Stimulated activated naive CD8-positive, alpha-beta T cell treated with anti-CD3 and anti-CD28 coated beads, Interleukin-15, Interleukin-2, amounts not matched to agents 100 ng/mL and 50 ng/mL, for 24 hours (primary cell): ENCODE measurements around the gene EFHC1.
A peak's percentile ranks its signal among the peaks of the same experiment; 100 is the strongest.
"Not testable (repeated sequence)": the region's sequence is repeated elsewhere in the genome, so short reads cannot be mapped to it uniquely, and the experiment has no call there.

Experiments
- H3K27ac Mint-ChIP-seq: one replicate; pipeline ENCODE4 v1.8.0; 2021; ENCODE audit warnings: mild to moderate bottlenecking, mixed read lengths
- H3K27me3 Mint-ChIP-seq: one replicate; pipeline ENCODE4 v1.8.0; 2021; ENCODE audit warnings: mixed read lengths
- H3K36me3 Mint-ChIP-seq: one replicate; pipeline ENCODE4 v1.8.0; 2021; ENCODE audit warnings: low read depth, mixed read lengths
- H3K4me1 Mint-ChIP-seq: one replicate; pipeline ENCODE4 v1.8.0; 2021; ENCODE audit warnings: low read depth, mixed read lengths
- H3K4me3 Mint-ChIP-seq: one replicate; pipeline ENCODE4 v1.8.0; 2021; ENCODE audit warnings: mild to moderate bottlenecking, mixed read lengths
- H3K9me3 Mint-ChIP-seq: one replicate; pipeline ENCODE4 v1.8.0; 2021; ENCODE audit warnings: mixed read lengths

Gene EFHC1

DNA sequence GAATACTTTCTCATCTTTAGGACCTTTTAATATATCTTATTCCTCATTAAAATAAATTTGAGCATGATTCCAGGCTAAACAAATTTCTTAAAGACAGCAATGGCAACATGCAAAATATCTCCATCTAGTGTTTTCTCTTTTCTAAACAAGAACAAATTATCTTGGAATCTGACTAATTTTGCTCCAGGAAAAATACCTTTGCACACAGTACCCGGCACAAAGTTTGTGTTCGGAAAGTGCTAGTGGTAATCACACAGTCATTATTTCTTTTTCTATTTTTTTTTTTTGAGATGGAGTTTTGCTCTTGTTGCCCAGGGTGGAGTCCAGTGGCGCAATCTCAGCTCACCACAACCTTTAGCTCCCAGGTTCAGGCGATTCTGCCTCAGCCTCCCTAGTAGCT lies 8.2 kb upstream of the EFHC1 start:
- H3K36me3 Mint-ChIP-seq = no peaks in the 10 kb centered on the region
- H3K9me3 Mint-ChIP-seq = no peaks in the 10 kb centered on the region
- H3K4me1 Mint-ChIP-seq = peaks cover 38% of the 10 kb centered on the region
- no peaks in the 10 kb centered on the region for H3K27me3 Mint-ChIP-seq
- H3K27ac Mint-ChIP-seq = no peak overlapping the region
- no peak overlapping the region for H3K4me3 Mint-ChIP-seq

DNA sequence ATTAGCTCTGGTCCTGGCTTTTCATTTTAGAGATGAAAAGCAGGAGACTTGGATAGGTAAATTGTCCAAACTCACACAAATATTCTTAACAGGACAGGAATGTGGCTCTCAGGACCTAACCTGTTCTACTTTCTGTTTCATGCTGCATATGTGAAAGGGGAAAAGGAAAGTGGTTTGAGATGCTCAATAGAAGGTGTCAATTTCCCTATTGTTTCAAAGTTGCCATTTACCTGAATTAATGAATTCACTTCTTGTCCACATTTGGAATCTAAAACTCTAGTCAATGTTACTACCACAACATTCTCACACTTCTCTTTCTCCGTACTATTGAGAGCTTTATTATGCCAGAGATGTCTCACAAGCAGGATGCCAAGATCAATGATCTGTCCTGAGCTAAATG lies 4.8 kb upstream of the EFHC1 start:
- no peak overlapping the region for H3K4me3 Mint-ChIP-seq
- no peaks in the 10 kb centered on the region for H3K9me3 Mint-ChIP-seq
- H3K27ac Mint-ChIP-seq = no peak overlapping the region
- no peaks in the 10 kb centered on the region for H3K36me3 Mint-ChIP-seq
- H3K27me3 Mint-ChIP-seq = no peaks in the 10 kb centered on the region
- peaks cover 34% of the 10 kb centered on the region for H3K4me1 Mint-ChIP-seq

DNA sequence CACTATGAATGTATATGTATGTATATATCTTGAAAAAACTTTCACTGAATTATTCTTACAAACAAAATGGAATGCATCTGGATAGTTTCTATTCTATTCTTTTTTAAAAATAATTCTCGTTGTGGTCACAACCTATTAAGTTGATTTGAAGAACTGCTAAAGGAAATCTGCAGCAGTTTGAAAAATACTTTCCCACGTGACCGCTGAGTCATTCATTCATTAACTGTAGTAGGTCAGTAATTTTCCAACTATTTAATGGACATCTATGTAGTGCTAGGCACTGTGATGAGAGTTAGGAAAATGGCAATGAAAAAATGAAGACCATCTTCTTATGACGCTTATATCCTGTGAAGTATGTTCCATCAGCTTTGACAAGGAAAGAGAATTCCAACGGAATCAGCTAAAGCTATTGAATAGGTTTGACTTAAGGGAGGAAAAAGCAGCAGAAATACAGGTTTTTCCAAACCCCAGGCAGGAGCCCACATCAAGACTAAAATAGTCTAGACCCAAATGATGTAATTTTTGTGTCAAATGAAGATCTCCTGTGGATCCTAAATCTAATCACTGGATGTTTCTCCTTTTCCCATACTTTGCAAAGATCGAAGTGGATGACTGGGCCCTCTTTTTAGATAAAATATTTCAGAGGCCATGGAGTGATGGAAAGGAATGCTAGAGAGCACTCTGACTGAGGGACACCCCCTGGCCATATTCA lies 4.1 kb upstream of the EFHC1 start:
- Mint-ChIP-seq H3K4me1 (peaks cover 34% of the 10 kb centered on the region), H3K27ac (no peak overlapping the region), H3K27me3 (no peaks in the 10 kb centered on the region), H3K9me3 (no peaks in the 10 kb centered on the region), H3K36me3 (no peaks in the 10 kb centered on the region), H3K4me3 (peak overlapping the region; percentile 20)

DNA sequence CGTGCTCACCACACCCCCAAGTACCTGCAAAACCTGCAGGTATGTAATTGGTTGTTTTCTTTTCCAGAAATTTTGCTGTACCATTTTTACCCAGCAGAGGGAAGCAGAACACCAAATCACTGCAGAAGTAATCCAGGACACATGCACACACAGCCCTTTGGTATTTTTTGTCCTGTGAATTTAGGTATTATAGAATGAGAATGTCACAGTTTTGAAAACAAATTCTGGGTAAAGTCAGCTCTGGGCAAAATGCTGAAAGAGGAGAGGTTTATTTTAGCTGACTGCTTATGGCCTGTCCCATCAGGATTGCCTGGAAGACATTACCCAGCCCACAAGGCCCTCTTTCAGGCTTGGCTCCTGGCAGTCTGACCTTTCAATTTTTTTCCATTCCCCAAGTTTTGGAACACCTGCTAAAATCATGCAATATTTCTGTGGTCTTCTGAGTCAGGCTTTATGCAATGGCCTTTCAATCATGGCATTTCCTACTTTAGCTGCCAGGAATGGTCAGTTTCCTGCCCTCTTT lies 3.5 kb upstream of the EFHC1 start:
- Mint-ChIP-seq H3K27ac (no peak overlapping the region), H3K4me1 (peaks cover 34% of the 10 kb centered on the region), H3K4me3 (peak overlapping the region; percentile 20)

DNA sequence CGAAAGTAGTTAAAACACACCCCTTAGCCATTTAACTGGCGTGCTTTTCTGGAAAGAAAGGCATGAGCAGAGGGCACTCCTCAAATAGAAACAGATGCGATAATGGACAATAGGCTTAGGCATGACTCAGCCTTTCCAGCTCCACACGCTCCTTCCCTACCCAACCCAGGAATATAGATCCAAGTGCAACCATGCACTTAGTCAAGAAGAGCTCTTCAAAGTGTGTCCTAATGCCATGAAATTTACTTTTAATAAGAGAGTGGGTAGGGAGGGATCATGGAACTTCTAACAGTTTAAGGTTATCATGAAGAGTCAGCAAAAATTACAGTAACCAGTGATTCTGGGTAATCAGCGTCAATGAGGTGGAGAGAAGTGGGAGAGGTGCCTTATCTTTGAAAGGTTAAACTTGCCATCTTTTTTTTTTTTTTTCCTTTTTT lies 2.4 kb upstream of the EFHC1 start:
- Mint-ChIP-seq H3K4me3 (no peak overlapping the region), H3K9me3 (no peaks in the 10 kb centered on the region), H3K27me3 (no peaks in the 10 kb centered on the region), H3K4me1 (peaks cover 34% of the 10 kb centered on the region), H3K27ac (no peak overlapping the region), H3K36me3 (no peaks in the 10 kb centered on the region)

More for the DNA sequence above, 3.5 kb upstream of the EFHC1 start:
- Mint-ChIP-seq H3K9me3 (no peaks in the 10 kb centered on the region), H3K36me3 (no peaks in the 10 kb centered on the region), H3K27me3 (no peaks in the 10 kb centered on the region)

- Mint-ChIP-seq H3K27ac (no peak overlapping the region), H3K4me1 (peaks cover 34% of the 10 kb centered on the region), H3K4me3 (no peak overlapping the region), H3K36me3 (no peaks in the 10 kb centered on the region), H3K27me3 (no peaks in the 10 kb centered on the region), H3K9me3 (no peaks in the 10 kb centered on the region)
Measured at GRCh38 chr6:52418606-52419005, 1.5 kb upstream of the EFHC1 start.

GRCh38 chr6:52420668-52421358 lies 671 bp downstream of the EFHC1 start:
- no peaks in the 10 kb centered on the region for H3K27me3 Mint-ChIP-seq
- H3K4me3 Mint-ChIP-seq = no peak overlapping the region
- H3K36me3 Mint-ChIP-seq = no peaks in the 10 kb centered on the region
- H3K9me3 Mint-ChIP-seq = no peaks in the 10 kb centered on the region
- no peak overlapping the region for H3K27ac Mint-ChIP-seq
- H3K4me1 Mint-ChIP-seq = peaks cover 23% of the 10 kb centered on the region

DNA sequence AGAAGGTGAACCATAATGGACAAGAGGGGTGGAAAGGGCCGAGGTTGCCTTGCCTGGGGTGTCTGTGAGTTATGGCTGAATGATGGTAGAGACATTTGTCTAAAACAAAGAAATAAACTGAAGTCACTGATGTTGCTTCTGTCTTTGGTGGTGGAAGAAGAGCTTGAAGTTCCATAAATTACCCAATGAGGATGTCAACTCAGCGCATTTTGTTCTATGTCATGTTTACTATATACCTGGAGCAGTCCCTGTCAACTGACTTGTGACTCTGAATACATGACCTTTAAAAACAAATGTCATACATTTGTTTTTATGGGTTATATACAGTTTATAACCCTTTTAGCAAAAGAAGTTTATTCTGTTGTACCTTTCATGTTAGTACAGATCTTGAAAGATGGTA lies 2.0 kb downstream of the EFHC1 start:
- peaks cover 10% of the 10 kb centered on the region for H3K4me1 Mint-ChIP-seq

DNA sequence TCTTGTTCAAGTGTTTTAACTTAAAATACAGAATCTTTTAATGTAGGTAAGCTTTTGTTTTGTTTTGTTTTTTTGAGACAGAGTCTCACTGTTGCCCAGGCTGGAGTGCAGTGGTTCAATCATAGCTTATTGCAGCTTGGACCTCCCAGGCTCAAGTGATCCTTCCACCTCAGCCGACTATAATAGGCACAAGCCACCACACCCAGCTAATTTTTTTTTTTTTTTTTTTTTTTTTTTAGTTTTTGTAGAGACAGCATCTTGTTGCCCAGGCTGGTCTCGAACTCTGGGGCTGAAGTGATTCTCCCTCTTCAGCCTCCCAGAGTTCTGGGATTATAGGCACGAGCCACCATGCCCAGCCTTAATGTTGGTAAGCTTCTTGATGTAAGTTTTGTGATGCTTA lies 3.3 kb downstream of the EFHC1 start:
- Mint-ChIP-seq H3K27me3 (no peaks in the 10 kb centered on the region), H3K4me3 (no peak overlapping the region), H3K27ac (no peak overlapping the region), H3K4me1 (peaks cover 5% of the 10 kb centered on the region), H3K36me3 (no peaks in the 10 kb centered on the region), H3K9me3 (no peaks in the 10 kb centered on the region)

More for the DNA sequence above, 2.0 kb downstream of the EFHC1 start:
- H3K27me3 Mint-ChIP-seq = no peaks in the 10 kb centered on the region
- no peak overlapping the region for H3K27ac Mint-ChIP-seq
- no peaks in the 10 kb centered on the region for H3K9me3 Mint-ChIP-seq
- H3K36me3 Mint-ChIP-seq = no peaks in the 10 kb centered on the region
- no peak overlapping the region for H3K4me3 Mint-ChIP-seq

- Mint-ChIP-seq H3K4me1 (peaks cover 5% of the 10 kb centered on the region), H3K27me3 (no peaks in the 10 kb centered on the region), H3K36me3 (no peaks in the 10 kb centered on the region), H3K27ac (no peak overlapping the region), H3K9me3 (no peaks in the 10 kb centered on the region), H3K4me3 (no peak overlapping the region)
Measured at GRCh38 chr6:52423971-52424381, 3.8 kb downstream of the EFHC1 start.

GRCh38 chr6:52424513-52424912 lies 4.4 kb downstream of the EFHC1 start:
- H3K4me3 Mint-ChIP-seq = no peak overlapping the region
- no peak overlapping the region for H3K27ac Mint-ChIP-seq
- no peaks in the 10 kb centered on the region for H3K36me3 Mint-ChIP-seq
- no peaks in the 10 kb centered on the region for H3K4me1 Mint-ChIP-seq
- H3K9me3 Mint-ChIP-seq = no peaks in the 10 kb centered on the region
- no peaks in the 10 kb centered on the region for H3K27me3 Mint-ChIP-seq

GRCh38 chr6:52426667-52427066 lies 6.5 kb downstream of the EFHC1 start:
- H3K9me3 Mint-ChIP-seq = no peaks in the 10 kb centered on the region
- no peak overlapping the region for H3K4me3 Mint-ChIP-seq
- H3K27ac Mint-ChIP-seq = no peak overlapping the region
- no peaks in the 10 kb centered on the region for H3K27me3 Mint-ChIP-seq
- H3K4me1 Mint-ChIP-seq = peaks cover 5% of the 10 kb centered on the region
- H3K36me3 Mint-ChIP-seq = no peaks in the 10 kb centered on the region

DNA sequence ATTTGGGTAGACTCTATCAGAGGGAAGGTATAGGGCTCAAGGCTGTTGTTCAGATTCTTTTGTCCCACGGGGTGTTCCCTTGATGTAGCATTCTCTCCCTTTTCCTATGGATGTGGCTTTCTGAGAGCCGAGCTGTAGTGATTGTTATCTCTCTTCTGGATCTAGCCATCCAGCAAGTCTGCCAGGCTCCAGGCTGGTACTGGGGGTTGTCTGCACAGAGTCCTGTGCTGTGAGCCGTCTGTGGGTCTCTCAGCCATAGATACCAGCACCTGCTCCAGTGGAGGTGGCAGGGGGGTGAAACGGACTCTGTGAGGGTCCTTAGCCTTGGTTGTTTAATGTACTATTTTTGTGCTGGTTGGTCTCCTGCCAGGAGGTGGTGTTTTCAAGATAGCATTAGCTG lies 13.2 kb downstream of the EFHC1 start:
- not testable (repeated sequence) for H3K9me3 Mint-ChIP-seq, H3K36me3 Mint-ChIP-seq, H3K4me1 Mint-ChIP-seq, H3K4me3 Mint-ChIP-seq, H3K27ac Mint-ChIP-seq, H3K27me3 Mint-ChIP-seq

- H3K4me3 Mint-ChIP-seq = no peak overlapping the region
- peaks cover 5% of the 10 kb centered on the region for H3K4me1 Mint-ChIP-seq
- H3K27me3 Mint-ChIP-seq = no peaks in the 10 kb centered on the region
- H3K27ac Mint-ChIP-seq = no peak overlapping the region
- no peaks in the 10 kb centered on the region for H3K9me3 Mint-ChIP-seq
- peaks cover 3% of the 10 kb centered on the region for H3K36me3 Mint-ChIP-seq
Measured at GRCh38 chr6:52435345-52435744, 15.2 kb downstream of the EFHC1 start.

- Mint-ChIP-seq H3K4me3 (no peak overlapping the region), H3K27ac (no peak overlapping the region), H3K4me1 (no peaks in the 10 kb centered on the region), H3K36me3 (peaks cover 3% of the 10 kb centered on the region), H3K27me3 (no peaks in the 10 kb centered on the region), H3K9me3 (no peaks in the 10 kb centered on the region)
Measured at GRCh38 chr6:52438926-52439325, 18.8 kb downstream of the EFHC1 start.
